B cell (primary cell): ENCODE measurements around the gene BEND5.

Experiments
- CTCF ChIP-seq: fragments of 200-600 bp; IDR thresholded peaks from one replicate; pipeline ENCODE4 v1.8.0; 2022; ENCODE audit warnings: antibody characterized with exemption, mild to moderate bottlenecking
- EZH2 ChIP-seq: IDR thresholded peaks from 2 replicates; pipeline ENCODE4 v1.6.1; 2012; ENCODE audit warnings: borderline replicate concordance, low read depth, mild to moderate bottlenecking, moderate library complexity, low read length; ENCODE audit not compliant: insufficient read depth, poor library complexity, severe bottlenecking

GRCh38 chr1:48693674-48694320, 82.9 kb downstream of the BEND5 start:
- TF ChIP-seq CTCF (no peak), EZH2 (no peak)
